Measurements from ENCODE around the gene INO80E.

DNA sequence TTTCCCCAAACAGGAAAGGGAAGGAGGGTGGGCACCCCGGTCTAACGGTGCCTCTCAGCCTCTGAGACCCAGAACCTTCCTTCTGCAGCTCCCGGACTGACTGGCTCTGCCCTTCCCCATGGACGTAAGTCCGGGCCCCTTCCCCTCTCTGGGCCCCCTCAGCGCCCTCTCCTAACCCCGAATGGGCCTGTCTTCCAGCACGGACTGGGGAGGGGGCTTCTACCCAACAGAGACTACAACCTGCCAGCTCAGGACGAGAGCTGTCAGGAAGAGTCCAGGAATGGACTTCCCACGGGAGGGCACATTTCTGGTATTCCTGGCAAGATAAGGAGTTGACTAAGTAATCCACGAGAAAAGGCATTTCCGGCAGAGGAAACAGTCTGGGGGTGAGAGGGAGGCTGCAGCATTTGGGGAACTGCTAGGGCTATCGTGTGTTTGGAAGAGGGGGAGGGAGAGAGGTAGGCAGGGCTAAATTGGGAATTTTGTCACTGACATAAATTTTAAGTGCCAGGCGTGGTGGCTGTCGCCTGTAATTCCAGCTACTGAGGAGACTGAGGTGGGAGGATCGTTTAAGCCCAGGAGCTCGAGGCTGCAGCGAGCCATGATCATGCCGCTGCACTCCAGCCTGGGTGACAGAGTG is 57.5 kb downstream of the INO80E start:
- TF ChIP-seq SNAI2 (CRISPR knock-in tag; IDR thresholded peaks at IDR 0.05): no peak
- TF ChIP-seq ARNTL (CRISPR knock-in tag; IDR thresholded peaks at IDR 0.05; ENCODE audit: borderline replicate concordance, low read depth): no peak
- TF ChIP-seq TOX (CRISPR knock-in tag; IDR thresholded peaks at IDR 0.05; ENCODE audit: borderline replicate concordance): no peak
- no peak for TF ChIP-seq ZNF8 (CRISPR knock-in tag; IDR thresholded peaks at IDR 0.05)
- TF ChIP-seq ZFP3 (CRISPR knock-in tag; IDR thresholded peaks at IDR 0.05): no peak
